AG04450 (cell line): Measurements from ENCODE around the gene TEX264. TPM values are rescaled to one million over a fixed set of nuclear protein-coding genes. Genes with fewer than 3 reads are reported as not detected.

Source experiments
- CTCF ChIA-PET: fragments of 300-600, 350-600 bp; formaldehyde crosslinking; extraction: SDS; loops from one replicate; lab custom pipeline; 2022; ENCODE audit warnings: antibody characterized with exemption, inconsistent platforms; lab: Charles Lee
- POLR2A ChIA-PET: fragments of 350-600 bp; formaldehyde crosslinking; extraction: SDS; loops from one replicate; lab custom pipeline; 2021; ENCODE audit warnings: antibody characterized with exemption, inconsistent platforms; lab: Yijun Ruan, JAX
- DNase-seq: peaks from one replicate; pipeline ENCODE4 v3.0.0-alpha.2; 2011; ENCODE audit warnings: low read depth, low spot score
- H3K27ac ChIP-seq: one replicate; pipeline ENCODE4 v1.5.1; 2012; ENCODE audit warnings: low read depth, low read length, control low read depth
- H3K27me3 ChIP-seq: one replicate; pipeline ENCODE4 v1.6.0; 2012; ENCODE audit warnings: low read length; ENCODE audit not compliant: control insufficient read depth, insufficient read depth
- H3K4me3 ChIP-seq: 2 replicates; pipeline ENCODE4 v1.5.1; 2011; ENCODE audit warnings: mild to moderate bottlenecking, low read depth, low read length, control low read depth
- H3K9me3 ChIP-seq: 2 replicates; pipeline ENCODE4 v1.5.1; 2012; ENCODE audit warnings: low read length; ENCODE audit not compliant: control insufficient read depth, insufficient read depth
- polyA plus RNA-seq: library from polyadenylated mRNA; depleted of rRNA; stranded (reverse); fragments of >200 nt; gene quantifications from 2 replicates; pipeline ENCODE4 v1.2.3, GENCODE V29; 2011
- TF ChIP-seq, protein P1 (sequence below): IDR thresholded peaks from 2 replicates; pipeline ENCODE4 v1.5.1; 2011; ENCODE audit warnings: low read depth, low read length, control low read depth, inconsistent platforms

Gene TEX264
- polyA plus RNA-seq, 1 experiment: 40.6 TPM

DNA sequence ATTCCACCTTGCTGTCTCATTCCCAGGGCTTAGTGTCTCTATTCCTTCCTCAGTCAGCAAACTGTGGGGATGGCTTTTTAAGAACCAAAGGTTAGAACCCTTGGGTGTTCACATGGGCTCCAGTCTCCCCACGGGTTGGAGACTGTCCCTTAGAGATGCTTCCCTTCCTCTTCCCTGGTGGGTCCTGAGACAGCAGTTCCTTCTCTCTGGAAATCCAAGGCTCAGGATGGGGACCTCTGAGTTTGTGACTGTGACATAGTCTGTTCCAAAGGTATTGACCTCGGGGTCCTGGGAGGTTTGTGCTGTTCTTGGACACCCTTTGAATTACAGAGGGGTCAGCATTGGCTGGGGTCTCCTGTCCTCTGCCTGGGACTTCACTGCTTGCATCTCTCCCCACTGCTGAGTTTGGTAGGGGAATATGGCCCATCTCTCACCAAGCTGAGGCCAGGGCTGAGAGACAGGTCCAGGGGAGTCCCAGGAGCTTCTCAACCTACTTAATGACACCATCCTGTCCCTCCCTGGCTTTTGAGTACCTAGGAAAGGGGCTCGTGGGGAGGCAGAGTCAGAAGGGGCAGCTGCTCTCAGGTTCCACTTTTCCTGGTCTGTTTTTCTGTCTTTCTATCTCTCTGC lies 37.3 kb downstream of the TEX264 start:
- H3K9me3 ChIP-seq: no peaks in the 10 kb centered on the region; the same call in 1 of the 2 replicates
- POLR2A ChIA-PET: no interaction called here
- H3K27me3 ChIP-seq: peaks cover 21% of the 10 kb centered on the region
- TF ChIP-seq, protein P1, sequence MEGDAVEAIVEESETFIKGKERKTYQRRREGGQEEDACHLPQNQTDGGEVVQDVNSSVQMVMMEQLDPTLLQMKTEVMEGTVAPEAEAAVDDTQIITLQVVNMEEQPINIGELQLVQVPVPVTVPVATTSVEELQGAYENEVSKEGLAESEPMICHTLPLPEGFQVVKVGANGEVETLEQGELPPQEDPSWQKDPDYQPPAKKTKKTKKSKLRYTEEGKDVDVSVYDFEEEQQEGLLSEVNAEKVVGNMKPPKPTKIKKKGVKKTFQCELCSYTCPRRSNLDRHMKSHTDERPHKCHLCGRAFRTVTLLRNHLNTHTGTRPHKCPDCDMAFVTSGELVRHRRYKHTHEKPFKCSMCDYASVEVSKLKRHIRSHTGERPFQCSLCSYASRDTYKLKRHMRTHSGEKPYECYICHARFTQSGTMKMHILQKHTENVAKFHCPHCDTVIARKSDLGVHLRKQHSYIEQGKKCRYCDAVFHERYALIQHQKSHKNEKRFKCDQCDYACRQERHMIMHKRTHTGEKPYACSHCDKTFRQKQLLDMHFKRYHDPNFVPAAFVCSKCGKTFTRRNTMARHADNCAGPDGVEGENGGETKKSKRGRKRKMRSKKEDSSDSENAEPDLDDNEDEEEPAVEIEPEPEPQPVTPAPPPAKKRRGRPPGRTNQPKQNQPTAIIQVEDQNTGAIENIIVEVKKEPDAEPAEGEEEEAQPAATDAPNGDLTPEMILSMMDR: no peak
- no peak for DNase-seq
- H3K4me3 ChIP-seq: no peak overlapping the region
- no peak overlapping the region for H3K27ac ChIP-seq
- CTCF ChIA-PET: no interaction called here

DNA sequence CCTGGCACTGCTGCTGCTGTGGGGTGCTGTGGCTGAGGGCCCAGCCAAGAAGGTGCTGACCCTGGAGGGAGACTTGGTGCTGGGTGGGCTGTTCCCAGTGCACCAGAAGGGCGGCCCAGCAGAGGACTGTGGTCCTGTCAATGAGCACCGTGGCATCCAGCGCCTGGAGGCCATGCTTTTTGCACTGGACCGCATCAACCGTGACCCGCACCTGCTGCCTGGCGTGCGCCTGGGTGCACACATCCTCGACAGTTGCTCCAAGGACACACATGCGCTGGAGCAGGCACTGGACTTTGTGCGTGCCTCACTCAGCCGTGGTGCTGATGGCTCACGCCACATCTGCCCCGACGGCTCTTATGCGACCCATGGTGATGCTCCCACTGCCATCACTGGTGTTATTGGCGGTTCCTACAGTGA lies 38.0 kb downstream of the TEX264 start:
- H3K27ac ChIP-seq: no peak overlapping the region
- no peaks in the 10 kb centered on the region; the same call in 1 of the 2 replicates for H3K9me3 ChIP-seq
- ChIA-PET CTCF (no interaction called here), POLR2A (no interaction called here)
- no peak for DNase-seq
- peaks cover 21% of the 10 kb centered on the region for H3K27me3 ChIP-seq
- TF ChIP-seq, protein P1: no peak
- no peak overlapping the region for H3K4me3 ChIP-seq

DNA sequence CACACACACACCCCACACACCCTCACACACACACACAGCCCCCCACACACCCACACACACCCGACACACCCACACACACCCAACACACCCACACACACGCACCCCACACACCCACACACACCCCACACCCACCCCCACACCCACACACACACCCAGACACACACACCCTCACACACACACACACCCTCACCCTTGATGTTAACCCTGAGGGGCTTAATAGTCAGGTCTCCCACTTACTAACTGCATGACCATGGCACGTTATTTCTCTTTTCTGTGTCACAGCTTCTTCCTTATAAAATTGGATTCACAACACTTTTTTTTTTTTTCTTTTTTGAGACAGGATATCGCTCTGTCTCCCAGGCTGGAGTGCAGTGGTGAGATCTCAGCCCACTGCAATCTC lies 38.6 kb downstream of the TEX264 start:
- TF ChIP-seq, protein P1: no peak
- ChIA-PET CTCF (interaction anchor here (0.6 kb wide), 1 partner anchor 91 kb away, joined by 3 read pairs; no protein-coding TSS in a partner anchor), POLR2A (no interaction called here)
- Histone ChIP-seq H3K4me3 (no peak overlapping the region), H3K27ac (no peak overlapping the region), H3K27me3 (peaks cover 21% of the 10 kb centered on the region), H3K9me3 (no peaks in the 10 kb centered on the region; the same call in 1 of the 2 replicates)
- no peak for DNase-seq

DNA sequence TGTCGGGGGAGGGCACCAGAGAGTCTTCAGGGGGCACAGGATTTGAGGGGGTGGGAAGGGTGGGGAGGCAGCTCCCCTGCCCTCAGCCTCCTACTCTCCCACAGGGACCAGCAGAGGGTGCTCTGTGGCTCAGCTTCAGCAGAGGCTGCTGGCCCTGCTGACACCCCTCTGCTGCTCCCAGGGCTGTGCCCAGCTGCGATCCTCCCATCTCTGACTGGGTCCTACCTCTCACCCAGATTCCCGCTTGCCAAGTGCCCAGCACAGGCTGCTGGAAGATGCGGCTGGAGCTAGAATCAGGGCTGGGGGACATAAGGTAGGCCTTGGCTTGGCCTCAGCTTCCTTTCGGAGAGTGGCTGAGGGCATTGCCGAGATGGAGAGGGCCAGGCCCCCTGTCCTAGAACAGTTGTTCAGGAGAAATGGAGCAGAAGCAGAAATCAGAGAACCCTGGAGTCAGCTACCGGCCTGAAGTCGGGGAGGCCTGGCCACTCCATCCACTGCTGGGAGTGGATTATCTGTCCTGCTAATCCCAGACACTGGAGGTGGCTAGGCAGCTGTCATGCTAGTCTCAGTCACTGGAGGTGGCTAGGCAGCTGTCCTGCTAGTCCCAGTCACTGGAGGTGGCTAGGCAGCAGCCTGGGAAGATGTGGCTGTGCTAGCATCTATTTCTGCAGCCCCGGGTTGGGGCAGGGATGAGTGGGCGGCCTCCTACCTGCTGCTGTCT lies 39.7 kb downstream of the TEX264 start:
- Histone ChIP-seq H3K9me3 (no peaks in the 10 kb centered on the region; the same call in 1 of the 2 replicates), H3K27ac (no peak overlapping the region), H3K4me3 (no peak overlapping the region), H3K27me3 (peaks cover 21% of the 10 kb centered on the region)
- ChIA-PET POLR2A (no interaction called here), CTCF (interaction anchor here (1.5 kb wide), 1 partner anchor 90 kb away, joined by 9 read pairs; no protein-coding TSS in a partner anchor)
- no peak for DNase-seq
- TF ChIP-seq, protein P1: no peak
